ENCODE measurements around the gene CHST5. TPM values are rescaled to one million over a fixed set of nuclear protein-coding genes. Genes with fewer than 3 reads are reported as not detected.
A peak's percentile ranks its signal among the peaks of the same experiment; 100 is the strongest.

The CHST5 gene
- total and polyA plus RNA-seq, 2 of the 13 experiments (the other 11 are each of a cell fraction or from before 2014, with no cell fraction given) = 0.05 TPM; not detected in 1

- no peak for TF ChIP-seq ZNF142 (CRISPR knock-in tag; IDR thresholded peaks at IDR 0.05)
- TF ChIP-seq RFXAP (CRISPR knock-in tag; IDR thresholded peaks at IDR 0.05; ENCODE audit: borderline replicate concordance) = 0 out of 2 replicates have a peak, but pooled peaks have one; percentile 20
- no peak for TF ChIP-seq IKZF1 (IDR thresholded peaks at IDR 0.05)
- TF ChIP-seq ZFP90 (CRISPR knock-in tag; IDR thresholded peaks at IDR 0.05; ENCODE audit: borderline replicate concordance) = 0 out of 2 replicates have a peak, but pooled peaks have one; percentile 28
- no peak for TF ChIP-seq NBN (conservative IDR thresholded peaks at IDR 0.05)
- no peak for TF ChIP-seq TFDP2 (CRISPR knock-in tag; IDR thresholded peaks at IDR 0.05)
- TF ChIP-seq RXRB (CRISPR knock-in tag; IDR thresholded peaks at IDR 0.05; ENCODE audit: borderline replicate concordance) = no peak
- TF ChIP-seq TRAFD1 (CRISPR knock-in tag; IDR thresholded peaks at IDR 0.05; ENCODE audit: borderline replicate concordance) = no peak
- no peak for TF ChIP-seq THAP9 (CRISPR knock-in tag; IDR thresholded peaks at IDR 0.05; ENCODE audit: borderline replicate concordance)
- no peak for TF ChIP-seq ZNF615 (CRISPR knock-in tag; IDR thresholded peaks at IDR 0.05; ENCODE audit: borderline replicate concordance)
- TF ChIP-seq RAD51 (IDR thresholded peaks at IDR 0.05; ENCODE audit: borderline replicate concordance) = no peak
- TF ChIP-seq ZNF720 (CRISPR knock-in tag; IDR thresholded peaks at IDR 0.05) = no peak
- TF ChIP-seq JUNB (CRISPR knock-in tag; IDR thresholded peaks at IDR 0.05; ENCODE audit: borderline replicate concordance) = peak; percentile 11; the same call in 1 of the 2 replicates
- no peak for TF ChIP-seq MLLT10 (CRISPR knock-in tag; IDR thresholded peaks at IDR 0.05)
- TF ChIP-seq ZNF275 (CRISPR knock-in tag; IDR thresholded peaks at IDR 0.05; ENCODE audit: borderline replicate concordance) = no peak
- 0 out of 2 replicates have a peak, but pooled peaks have one; percentile 47 for TF ChIP-seq MEIS1 (CRISPR knock-in tag; IDR thresholded peaks at IDR 0.05; ENCODE audit: borderline replicate concordance)
Measured at GRCh38 chr16:75486014-75486675, 49.8 kb downstream of the CHST5 start (continued).

Measured in HepG2 (cell line).